ENCODE data around the gene ACTR6. TPM values are rescaled to one million over a fixed set of nuclear protein-coding genes. Genes with fewer than 3 reads are reported as not detected.
"Not testable (repeated sequence)": the region's sequence is repeated elsewhere in the genome, so short reads cannot be mapped to it uniquely, and the experiment has no call there.

The ACTR6 gene
- total and polyA plus RNA-seq, 2 experiments from 2014 or later: 15.8 to 28.0 TPM

DNA sequence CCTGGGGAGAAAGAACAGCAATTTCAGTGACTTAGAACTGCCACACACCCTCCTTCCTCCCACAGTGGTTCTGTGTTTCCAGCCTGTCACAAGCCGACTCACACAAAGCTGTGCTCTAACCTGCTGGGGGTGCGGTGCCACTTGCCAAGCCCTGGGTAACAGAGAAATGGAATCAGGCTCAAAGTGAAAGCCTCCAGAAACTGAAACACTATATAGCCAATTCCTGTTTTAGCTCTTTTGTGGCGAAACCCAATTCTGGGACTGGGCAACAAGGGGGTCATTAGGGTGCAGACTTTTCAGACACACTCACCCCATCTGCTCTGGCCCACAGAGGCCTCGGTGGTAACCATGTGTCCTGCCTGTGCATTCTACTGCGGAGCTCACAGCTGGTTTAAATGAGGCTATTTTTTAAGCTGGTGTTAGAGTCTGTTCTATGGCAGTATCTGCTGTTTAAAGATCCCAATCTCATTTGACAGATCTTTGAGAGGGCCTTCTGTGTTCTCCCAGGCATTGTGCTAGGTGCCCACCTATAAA, 15.2 kb upstream of the ACTR6 start:
- no peak overlapping the region for H3K27ac ChIP-seq
- TF ChIP-seq, protein P1, sequence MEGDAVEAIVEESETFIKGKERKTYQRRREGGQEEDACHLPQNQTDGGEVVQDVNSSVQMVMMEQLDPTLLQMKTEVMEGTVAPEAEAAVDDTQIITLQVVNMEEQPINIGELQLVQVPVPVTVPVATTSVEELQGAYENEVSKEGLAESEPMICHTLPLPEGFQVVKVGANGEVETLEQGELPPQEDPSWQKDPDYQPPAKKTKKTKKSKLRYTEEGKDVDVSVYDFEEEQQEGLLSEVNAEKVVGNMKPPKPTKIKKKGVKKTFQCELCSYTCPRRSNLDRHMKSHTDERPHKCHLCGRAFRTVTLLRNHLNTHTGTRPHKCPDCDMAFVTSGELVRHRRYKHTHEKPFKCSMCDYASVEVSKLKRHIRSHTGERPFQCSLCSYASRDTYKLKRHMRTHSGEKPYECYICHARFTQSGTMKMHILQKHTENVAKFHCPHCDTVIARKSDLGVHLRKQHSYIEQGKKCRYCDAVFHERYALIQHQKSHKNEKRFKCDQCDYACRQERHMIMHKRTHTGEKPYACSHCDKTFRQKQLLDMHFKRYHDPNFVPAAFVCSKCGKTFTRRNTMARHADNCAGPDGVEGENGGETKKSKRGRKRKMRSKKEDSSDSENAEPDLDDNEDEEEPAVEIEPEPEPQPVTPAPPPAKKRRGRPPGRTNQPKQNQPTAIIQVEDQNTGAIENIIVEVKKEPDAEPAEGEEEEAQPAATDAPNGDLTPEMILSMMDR (IDR thresholded peaks at IDR 0.05; ENCODE audit: low read depth, low read length): no peak
- no peaks in the 10 kb centered on the region for H3K36me3 ChIP-seq
- H3K4me3 ChIP-seq: no peak overlapping the region
- DNase-seq (ENCODE audit: low read depth in 1 of 2, low spot score in 1 of 2): no peak
- H3K27me3 ChIP-seq: no peaks in the 10 kb centered on the region
- H3K9me3 ChIP-seq (ENCODE audit: low read depth): no peaks in the 10 kb centered on the region
- H3K4me1 ChIP-seq (ENCODE audit: low read depth): peaks cover 4% of the 10 kb centered on the region

- peaks cover 4% of the 10 kb centered on the region for H3K4me1 ChIP-seq (ENCODE audit: low read depth)
- H3K27me3 ChIP-seq: no peaks in the 10 kb centered on the region
- DNase-seq (ENCODE audit: low read depth in 1 of 2, low spot score in 1 of 2): peak in 1 of 2 donors; percentile 63
- no peaks in the 10 kb centered on the region for H3K36me3 ChIP-seq
- H3K4me3 ChIP-seq: no peak overlapping the region
- TF ChIP-seq, protein P1 (IDR thresholded peaks at IDR 0.05; ENCODE audit: low read depth, low read length): no peak
- H3K27ac ChIP-seq: no peak overlapping the region
- H3K9me3 ChIP-seq (ENCODE audit: low read depth): no peaks in the 10 kb centered on the region
Measured at GRCh38 chr12:100186071-100186470, 14.5 kb upstream of the ACTR6 start.

DNA sequence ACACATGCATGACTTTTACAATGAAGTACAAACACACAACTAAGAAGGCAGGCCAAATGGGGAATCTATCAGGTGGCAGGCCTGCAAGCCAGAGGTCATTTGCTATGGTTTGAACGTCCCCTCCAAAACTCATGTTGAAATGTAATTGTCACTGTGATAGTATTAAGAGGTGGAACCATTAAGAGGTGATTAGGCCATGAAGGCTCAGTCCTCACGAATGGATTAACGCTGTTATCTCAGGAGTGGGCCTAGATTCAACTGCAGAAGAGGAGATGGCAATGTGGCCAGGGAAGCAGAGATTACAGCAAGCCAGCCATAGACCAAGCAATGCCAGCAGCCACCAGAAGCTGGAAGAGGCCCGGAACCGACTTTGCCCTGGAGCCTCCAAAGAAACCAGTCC, 13.5 kb upstream of the ACTR6 start:
- no peaks in the 10 kb centered on the region for H3K27me3 ChIP-seq
- peak overlapping the region; percentile 28 for H3K27ac ChIP-seq
- peaks cover 4% of the 10 kb centered on the region for H3K4me1 ChIP-seq (ENCODE audit: low read depth)
- no peaks in the 10 kb centered on the region for H3K9me3 ChIP-seq (ENCODE audit: low read depth)
- TF ChIP-seq, protein P1 (IDR thresholded peaks at IDR 0.05; ENCODE audit: low read depth, low read length): no peak
- H3K4me3 ChIP-seq: no peak overlapping the region
- H3K36me3 ChIP-seq: no peaks in the 10 kb centered on the region
- DNase-seq (ENCODE audit: low read depth in 1 of 2, low spot score in 1 of 2): no peak

DNA sequence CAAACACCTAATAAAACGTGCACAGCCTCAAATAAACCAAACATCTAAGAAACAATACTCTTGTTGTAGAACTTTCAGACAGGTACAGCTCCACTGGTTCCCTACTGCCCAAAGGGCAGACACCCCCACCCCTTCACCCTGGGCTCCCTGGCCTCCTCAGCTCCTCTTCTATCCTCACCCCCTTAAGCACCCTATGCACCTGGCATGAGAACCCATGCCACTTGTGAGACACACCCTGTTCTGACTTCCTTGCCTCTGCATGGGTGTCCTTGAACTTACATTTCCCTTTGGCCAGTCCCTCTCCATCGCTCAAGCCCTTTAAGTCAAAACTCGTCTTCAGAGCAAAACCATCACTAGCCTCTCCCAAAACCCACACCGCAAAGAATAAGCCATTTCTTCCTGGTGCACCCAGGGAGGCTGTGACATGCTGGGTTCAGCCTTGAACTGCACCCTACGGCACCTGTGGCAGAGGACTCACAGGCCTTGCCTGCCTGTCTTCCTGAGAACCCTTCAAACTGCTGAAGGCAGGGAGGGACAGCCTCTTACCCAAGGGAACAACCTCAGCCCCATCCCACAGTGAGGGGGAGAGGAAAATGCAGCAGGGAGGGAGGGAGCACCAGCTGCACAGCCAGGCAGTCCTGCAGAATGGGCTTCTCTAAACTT, 12.6 kb upstream of the ACTR6 start:
- TF ChIP-seq, protein P1 (IDR thresholded peaks at IDR 0.05; ENCODE audit: low read depth, low read length): no peak
- no peaks in the 10 kb centered on the region for H3K36me3 ChIP-seq
- H3K27me3 ChIP-seq: no peaks in the 10 kb centered on the region
- no peak for DNase-seq (ENCODE audit: low read depth in 1 of 2, low spot score in 1 of 2)
- H3K27ac ChIP-seq: no peak overlapping the region
- H3K4me1 ChIP-seq (ENCODE audit: low read depth): peaks cover 4% of the 10 kb centered on the region
- H3K9me3 ChIP-seq (ENCODE audit: low read depth): no peaks in the 10 kb centered on the region
- H3K4me3 ChIP-seq: no peak overlapping the region

DNA sequence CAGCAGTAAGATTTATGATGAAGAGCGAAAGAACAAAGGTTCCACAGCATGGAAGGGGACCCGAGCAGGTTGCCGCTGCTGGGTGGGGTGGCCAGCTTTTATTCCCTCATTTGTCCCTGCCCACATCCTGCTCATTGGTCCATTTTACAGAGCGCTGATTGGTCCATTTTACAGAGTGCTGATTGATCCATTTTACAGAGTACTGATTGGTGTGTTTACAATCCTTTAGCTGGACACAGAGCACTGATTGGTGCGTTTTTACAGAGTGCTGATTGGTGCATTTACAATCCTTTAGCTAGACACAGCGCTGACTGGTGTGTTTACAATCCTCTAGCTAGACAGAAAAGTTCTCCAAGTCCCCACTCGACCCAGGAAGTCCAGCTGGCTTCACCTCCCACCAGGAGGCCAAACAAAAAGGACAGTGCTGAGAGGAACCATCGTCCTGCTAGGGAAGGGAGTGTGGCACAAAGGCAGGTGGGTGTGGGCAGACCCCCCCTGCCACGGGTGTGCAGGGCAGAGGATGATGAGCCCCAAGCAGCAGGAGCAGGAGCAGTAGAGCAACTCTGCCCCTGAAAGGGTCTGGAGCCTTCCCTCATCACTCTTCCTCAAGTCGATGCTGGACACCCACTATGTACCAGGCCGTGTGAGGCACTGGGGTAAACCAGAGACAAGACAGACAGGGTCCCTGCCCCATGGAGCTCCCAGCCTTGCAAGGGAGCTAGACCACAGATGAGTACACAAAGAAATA, 11.6 kb upstream of the ACTR6 start:
- not testable (repeated sequence) for H3K36me3 ChIP-seq; H3K4me3 ChIP-seq; H3K4me1 ChIP-seq (ENCODE audit: low read depth); H3K27ac ChIP-seq; DNase-seq (ENCODE audit: low read depth in 1 of 2, low spot score in 1 of 2); H3K9me3 ChIP-seq (ENCODE audit: low read depth); H3K27me3 ChIP-seq

Measured in cardiac muscle cell (in vitro differentiated cells and primary cell).